GM12874 (cell line): Measurements from ENCODE around the gene SBF2.

ENCODE experiments used
- CTCF ChIP-seq: IDR thresholded peaks from 2 replicates; pipeline ENCODE4 v1.5.1; 2011; ENCODE audit warnings: low read depth, mild to moderate bottlenecking, control low read depth, low read length, moderate library complexity; ENCODE audit not compliant: insufficient read depth

Gene SBF2

GRCh38 chr11:9923280-9923679 is 370.7 kb downstream of the SBF2 start:
- no peak for TF ChIP-seq CTCF

GRCh38 chr11:9922806-9923205 is 371.2 kb downstream of the SBF2 start:
- no peak for TF ChIP-seq CTCF

- no peak for TF ChIP-seq CTCF
Measured at GRCh38 chr11:9916480-9916879, 377.5 kb downstream of the SBF2 start.

- no peak for TF ChIP-seq CTCF
Measured at GRCh38 chr11:9914064-9914463, 380.0 kb downstream of the SBF2 start.

- no peak for TF ChIP-seq CTCF
Measured at GRCh38 chr11:9905960-9906791, 387.8 kb downstream of the SBF2 start.

- TF ChIP-seq CTCF, result no peak
Measured at GRCh38 chr11:9905501-9905951, 388.5 kb downstream of the SBF2 start.

GRCh38 chr11:9903579-9903978 is 390.4 kb downstream of the SBF2 start:
- no peak for TF ChIP-seq CTCF
